T-helper 1 cell treated with Interleukin-12 subunit alpha and Interleukin-12 subunit beta and Interleukin-4 antibody, amounts not matched to agents 30 μg/mL and 1 μg/mL, for 36 hours (primary cell): ENCODE data around the gene KRTAP4-16.
"Not testable (repeated sequence)": the region's sequence is repeated elsewhere in the genome, so short reads cannot be mapped to it uniquely, and the experiment has no call there.

Experiments
- H3K27ac Mint-ChIP-seq: one replicate; pipeline ENCODE4 v1.8.0; 2021; ENCODE audit warnings: mild to moderate bottlenecking, mixed read lengths
- H3K27me3 Mint-ChIP-seq: one replicate; pipeline ENCODE4 v1.8.0; 2021; ENCODE audit warnings: low read depth, mixed read lengths
- H3K36me3 Mint-ChIP-seq: one replicate; pipeline ENCODE4 v1.8.0; 2021; ENCODE audit warnings: low read depth, mixed read lengths
- H3K4me1 Mint-ChIP-seq: one replicate; pipeline ENCODE4 v1.8.0; 2021; ENCODE audit warnings: low read depth, mixed read lengths
- H3K4me3 Mint-ChIP-seq: one replicate; pipeline ENCODE4 v1.8.0; 2021; ENCODE audit warnings: mild to moderate bottlenecking, moderate library complexity, mixed read lengths
- H3K9me3 Mint-ChIP-seq: one replicate; pipeline ENCODE4 v1.8.0; 2021; ENCODE audit warnings: mixed read lengths

KRTAP4-16 gene

GRCh38 chr17:41104386-41105038, 2.5 kb upstream of the KRTAP4-16 start:
- H3K27me3 Mint-ChIP-seq, H3K36me3 Mint-ChIP-seq, H3K4me1 Mint-ChIP-seq, H3K27ac Mint-ChIP-seq, H3K4me3 Mint-ChIP-seq, H3K9me3 Mint-ChIP-seq: not testable (repeated sequence)

DNA sequence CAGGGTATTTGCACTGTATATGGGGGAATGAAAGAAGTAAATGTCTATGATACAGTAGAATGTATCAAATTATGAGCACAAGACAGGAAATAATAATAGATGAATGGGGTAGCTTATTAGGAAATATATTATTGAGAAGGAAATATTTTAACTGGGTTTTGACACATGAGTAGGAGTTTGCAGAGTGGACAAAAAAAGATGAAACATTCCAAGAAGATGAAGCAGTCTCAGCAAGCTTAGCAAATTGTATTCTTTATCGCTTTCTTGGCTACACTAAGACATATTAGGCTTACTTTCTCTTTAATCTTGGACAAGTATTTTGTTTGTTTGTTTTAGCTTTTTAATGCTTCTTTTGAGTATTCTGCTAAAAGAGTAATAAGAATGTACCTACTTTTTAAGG, 1.9 kb upstream of the KRTAP4-16 start:
- peaks cover 3% of the 10 kb centered on the region for H3K27me3 Mint-ChIP-seq
- H3K4me1 Mint-ChIP-seq, result no peaks in the 10 kb centered on the region
- H3K36me3 Mint-ChIP-seq, result no peaks in the 10 kb centered on the region
- no peak overlapping the region for H3K27ac Mint-ChIP-seq
- no peak overlapping the region for H3K4me3 Mint-ChIP-seq
- no peaks in the 10 kb centered on the region for H3K9me3 Mint-ChIP-seq

- H3K27ac Mint-ChIP-seq, H3K9me3 Mint-ChIP-seq, H3K4me3 Mint-ChIP-seq, H3K27me3 Mint-ChIP-seq, H3K4me1 Mint-ChIP-seq, H3K36me3 Mint-ChIP-seq: not testable (repeated sequence)
These were observed 2.1 kb downstream of the KRTAP4-16 start for GRCh38 chr17:41099682-41100480.

DNA sequence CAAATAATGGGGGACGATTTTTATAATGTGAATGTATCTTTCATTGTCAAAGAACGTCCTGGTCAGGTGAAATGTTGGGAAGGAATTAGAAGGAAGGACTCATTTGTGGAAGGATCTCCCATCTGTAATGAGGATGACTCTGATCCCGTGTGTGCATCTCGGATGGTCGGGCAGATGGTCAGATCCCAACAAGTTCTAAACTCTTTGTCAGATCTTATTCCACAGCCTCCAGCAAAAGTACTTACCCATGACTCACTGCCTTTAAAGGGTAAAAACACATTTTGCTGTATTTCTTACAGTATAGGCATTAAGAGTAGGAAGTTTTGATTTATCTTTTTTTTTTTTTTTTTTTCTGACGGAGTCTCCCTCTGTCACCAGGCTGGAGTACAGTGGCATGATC, 3.5 kb downstream of the KRTAP4-16 start:
- no peaks in the 10 kb centered on the region for H3K4me1 Mint-ChIP-seq
- no peaks in the 10 kb centered on the region for H3K36me3 Mint-ChIP-seq
- peaks cover 3% of the 10 kb centered on the region for H3K27me3 Mint-ChIP-seq
- H3K4me3 Mint-ChIP-seq, result no peak overlapping the region
- no peak overlapping the region for H3K27ac Mint-ChIP-seq
- no peaks in the 10 kb centered on the region for H3K9me3 Mint-ChIP-seq

GRCh38 chr17:41098042-41098441, 4.0 kb downstream of the KRTAP4-16 start, which contains the start of gene KRTAP4-8:
TSS of gene KRTAP4-8 (minus strand) at chr17:41098142. CDS start at chr17:41098084, 58 bp downstream.
- H3K36me3 Mint-ChIP-seq, result no peaks in the 10 kb centered on the region
- no peak within 1 kb of the TSS for H3K27ac Mint-ChIP-seq
- no peaks in the 10 kb centered on the region for H3K4me1 Mint-ChIP-seq
- H3K4me3 Mint-ChIP-seq, result no peak within 1 kb of the TSS
- H3K9me3 Mint-ChIP-seq, result peaks cover 1% of the 10 kb centered on the region
- H3K27me3 Mint-ChIP-seq, result peaks cover 3% of the 10 kb centered on the region

DNA sequence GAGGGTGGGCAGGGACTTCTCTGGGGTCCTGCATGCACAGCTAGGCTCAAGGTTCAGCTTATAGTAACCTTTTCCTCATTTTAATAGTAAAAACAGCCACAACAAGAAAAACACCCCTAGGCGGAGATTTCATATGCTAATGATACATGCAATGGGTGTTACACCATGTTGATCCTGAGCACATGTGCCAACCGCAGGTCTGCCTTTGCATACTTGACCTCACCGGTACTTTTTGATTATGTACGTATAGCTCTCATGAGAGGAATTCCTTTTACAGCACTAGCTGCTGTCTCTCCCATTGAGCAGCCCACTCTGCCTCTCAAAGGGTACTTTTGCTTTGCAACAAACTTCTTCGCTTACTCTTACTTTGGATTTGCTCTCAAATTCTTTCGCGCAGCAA, 6.0 kb downstream of the KRTAP4-16 start:
- Mint-ChIP-seq H3K27me3 (peaks cover 3% of the 10 kb centered on the region), H3K36me3 (no peaks in the 10 kb centered on the region), H3K27ac (no peak overlapping the region), H3K9me3 (peaks cover 5% of the 10 kb centered on the region), H3K4me3 (no peak overlapping the region), H3K4me1 (no peaks in the 10 kb centered on the region)

DNA sequence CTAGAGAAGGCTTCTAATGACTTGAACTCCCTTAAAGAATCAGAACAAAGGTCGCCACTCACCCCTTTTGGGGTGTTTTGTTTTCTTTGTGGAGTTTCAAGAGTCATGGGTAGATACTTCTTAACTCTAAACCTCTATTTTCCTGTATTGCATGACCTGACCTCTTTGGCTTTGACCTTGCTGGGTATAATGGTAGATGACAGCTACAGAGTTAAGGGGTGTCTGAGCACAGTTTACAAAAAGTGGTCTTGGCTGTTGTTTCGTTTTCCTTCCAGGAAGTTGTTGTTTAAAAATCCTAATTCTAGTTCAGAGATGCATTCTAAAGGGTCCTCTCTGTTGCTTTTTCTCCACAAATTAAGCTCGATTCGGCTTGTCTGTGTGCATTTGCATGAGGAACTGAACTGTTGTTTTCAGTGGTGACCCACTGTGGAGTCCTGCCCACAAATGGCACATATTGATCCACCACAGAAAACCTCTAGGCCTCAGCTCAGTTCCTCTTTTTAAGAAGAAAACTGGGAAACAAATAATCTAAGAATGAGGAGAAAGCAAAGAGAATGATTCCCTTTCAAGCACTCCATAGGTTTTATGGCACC, 13.2 kb downstream of the KRTAP4-16 start:
- not testable (repeated sequence) for H3K4me3 Mint-ChIP-seq, H3K27ac Mint-ChIP-seq, H3K36me3 Mint-ChIP-seq, H3K4me1 Mint-ChIP-seq, H3K9me3 Mint-ChIP-seq
- H3K27me3 Mint-ChIP-seq, result peaks cover 11% of the 10 kb centered on the region

DNA sequence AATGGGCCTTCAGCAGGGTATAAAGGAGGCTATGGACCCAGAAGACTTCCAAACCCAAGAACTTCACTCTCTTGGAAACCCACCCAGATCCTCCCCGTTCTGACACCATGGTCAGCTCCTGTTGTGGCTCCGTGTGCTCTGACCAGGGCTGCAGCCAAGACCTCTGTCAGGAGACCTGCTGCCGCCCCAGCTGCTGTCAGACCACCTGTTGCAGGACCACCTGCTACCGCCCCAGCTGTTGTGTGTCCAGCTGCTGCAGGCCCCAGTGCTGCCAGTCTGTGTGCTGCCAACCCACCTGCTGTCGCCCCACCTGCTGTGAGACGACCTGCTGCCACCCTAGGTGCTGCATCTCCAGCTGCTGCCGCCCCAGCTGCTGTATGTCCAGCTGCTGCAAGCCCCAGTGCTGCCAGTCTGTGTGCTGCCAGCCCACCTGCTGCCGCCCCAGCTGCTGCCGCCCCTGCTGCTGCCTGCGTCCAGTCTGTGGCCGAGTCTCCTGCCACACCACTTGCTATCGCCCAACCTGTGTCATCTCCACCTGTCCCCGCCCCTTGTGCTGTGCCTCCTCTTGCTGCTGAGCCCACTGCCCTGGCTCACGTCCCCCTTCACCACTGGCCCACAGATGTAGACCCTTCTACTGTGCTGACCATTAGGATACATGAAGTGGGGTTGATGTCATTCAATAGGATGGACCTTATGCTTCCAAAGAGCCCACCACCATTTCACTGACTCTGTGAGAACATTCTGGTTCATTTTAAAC, 17.7 kb downstream of the KRTAP4-16 start, which contains the start of gene KRTAP4-7:
Gene KRTAP4-7 (plus strand): TSS at position 51 of the 757 bp plus-strand sequence. CDS start 57 bp downstream, at position 108.
- not testable (repeated sequence) for H3K27ac Mint-ChIP-seq, H3K36me3 Mint-ChIP-seq, H3K27me3 Mint-ChIP-seq, H3K9me3 Mint-ChIP-seq, H3K4me3 Mint-ChIP-seq, H3K4me1 Mint-ChIP-seq

DNA sequence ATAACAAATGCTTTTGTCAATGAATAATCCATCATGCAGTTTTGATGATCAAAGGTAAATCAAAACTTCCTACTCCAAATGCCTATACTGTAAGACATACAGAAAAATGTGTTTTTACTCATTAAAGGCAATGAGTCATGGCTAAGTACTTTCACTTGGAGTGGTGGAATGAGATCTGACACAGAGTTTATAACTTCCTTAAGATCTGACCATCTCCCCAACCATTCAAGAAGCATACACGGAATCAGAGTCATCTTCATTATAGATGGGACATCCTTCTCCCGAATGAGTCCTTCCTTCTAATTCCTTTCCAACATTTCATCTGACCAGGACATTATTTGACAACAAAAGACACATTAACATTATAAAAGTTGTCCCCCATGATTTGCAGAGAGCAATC, 18.6 kb downstream of the KRTAP4-16 start:
- not testable (repeated sequence) for H3K27ac Mint-ChIP-seq, H3K36me3 Mint-ChIP-seq, H3K4me3 Mint-ChIP-seq, H3K9me3 Mint-ChIP-seq, H3K4me1 Mint-ChIP-seq, H3K27me3 Mint-ChIP-seq

GRCh38 chr17:41082626-41083025, 19.4 kb downstream of the KRTAP4-16 start:
- Mint-ChIP-seq H3K4me3 (no peak overlapping the region), H3K36me3 (no peaks in the 10 kb centered on the region), H3K9me3 (no peaks in the 10 kb centered on the region), H3K27me3 (peaks cover 10% of the 10 kb centered on the region), H3K27ac (no peak overlapping the region), H3K4me1 (no peaks in the 10 kb centered on the region)

- H3K27ac Mint-ChIP-seq, result no peak overlapping the region
- H3K9me3 Mint-ChIP-seq, result no peaks in the 10 kb centered on the region
- H3K36me3 Mint-ChIP-seq, result no peaks in the 10 kb centered on the region
- peaks cover 14% of the 10 kb centered on the region for H3K27me3 Mint-ChIP-seq
- H3K4me1 Mint-ChIP-seq, result no peaks in the 10 kb centered on the region
- H3K4me3 Mint-ChIP-seq, result no peak overlapping the region
These were observed 25.2 kb downstream of the KRTAP4-16 start for GRCh38 chr17:41076788-41077187.

DNA sequence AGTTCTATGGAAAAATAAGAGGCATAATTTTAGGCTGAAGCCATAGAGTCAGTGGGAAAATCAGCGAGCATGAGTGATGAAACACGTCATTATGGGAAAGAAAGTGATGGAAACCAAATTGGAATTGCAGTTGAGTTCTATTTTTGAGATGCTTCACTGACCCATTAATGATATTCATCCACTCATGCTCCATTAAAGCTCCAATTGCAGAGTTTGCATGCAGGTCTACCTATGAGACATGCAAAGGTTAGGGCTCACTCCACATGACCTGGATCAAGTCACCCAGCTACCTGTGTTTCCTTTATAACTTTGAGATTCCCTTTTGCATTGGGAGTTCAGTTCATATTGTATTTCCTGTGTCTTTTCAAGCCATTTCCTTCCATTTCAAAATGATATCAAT, 28.3 kb downstream of the KRTAP4-16 start:
- no peak overlapping the region for H3K27ac Mint-ChIP-seq
- no peaks in the 10 kb centered on the region for H3K9me3 Mint-ChIP-seq
- H3K36me3 Mint-ChIP-seq, result no peaks in the 10 kb centered on the region
- no peak overlapping the region for H3K4me3 Mint-ChIP-seq
- no peaks in the 10 kb centered on the region for H3K4me1 Mint-ChIP-seq
- peaks cover 11% of the 10 kb centered on the region for H3K27me3 Mint-ChIP-seq

GRCh38 chr17:41071606-41072360, 30.2 kb downstream of the KRTAP4-16 start:
- Mint-ChIP-seq H3K4me3 (no peak overlapping the region), H3K9me3 (no peaks in the 10 kb centered on the region), H3K27me3 (peaks cover 9% of the 10 kb centered on the region), H3K36me3 (no peaks in the 10 kb centered on the region), H3K4me1 (no peaks in the 10 kb centered on the region), H3K27ac (no peak overlapping the region)

DNA sequence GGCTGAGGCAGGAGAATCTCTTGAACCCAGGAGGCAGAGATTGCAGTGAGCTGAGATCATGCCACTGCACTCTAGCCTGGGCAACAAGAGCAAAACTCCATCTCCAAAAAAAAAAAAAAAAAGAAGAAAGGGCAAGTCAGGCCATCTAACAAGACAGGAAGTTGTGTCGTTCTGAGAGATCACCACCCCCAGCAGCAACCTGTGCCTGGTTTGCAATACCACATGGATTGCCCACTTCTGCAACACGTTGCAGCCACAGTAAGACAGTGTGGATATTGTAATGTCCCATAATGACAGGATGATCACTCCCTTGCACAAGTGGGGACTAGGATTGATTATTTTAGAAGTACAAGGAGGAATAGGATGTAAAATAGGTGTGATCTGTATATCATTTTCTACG, 33.0 kb downstream of the KRTAP4-16 start:
- no peak overlapping the region for H3K27ac Mint-ChIP-seq
- no peak overlapping the region for H3K4me3 Mint-ChIP-seq
- no peaks in the 10 kb centered on the region for H3K4me1 Mint-ChIP-seq
- H3K9me3 Mint-ChIP-seq, result no peaks in the 10 kb centered on the region
- H3K36me3 Mint-ChIP-seq, result no peaks in the 10 kb centered on the region
- H3K27me3 Mint-ChIP-seq, result no peaks in the 10 kb centered on the region
